Activated naive CD8-positive, alpha-beta T cell treated with anti-CD3 and anti-CD28 coated beads, Interleukin-2, amount 50 U/mL, for 16 hours (primary cell): ENCODE data around the gene RDX.
"Not testable (repeated sequence)": the region's sequence is repeated elsewhere in the genome, so short reads cannot be mapped to it uniquely, and the experiment has no call there.

Experiments
- DNase-seq: peaks from one replicate; pipeline ENCODE4 v3.0.0-alpha.2; 2020; ENCODE audit warnings: low read depth, low spot score

Gene RDX

GRCh38 chr11:110305169-110306018 is 9.0 kb upstream of the RDX start:
- no peak for DNase-seq

- DNase-seq: no peak
These were observed 7.0 kb upstream of the RDX start for GRCh38 chr11:110303414-110303826.

GRCh38 chr11:110301577-110301976 is 5.2 kb upstream of the RDX start:
- DNase-seq: no peak

GRCh38 chr11:110301032-110301431 is 4.6 kb upstream of the RDX start:
- no peak for DNase-seq

GRCh38 chr11:110299006-110299785 is 2.8 kb upstream of the RDX start:
- no peak for DNase-seq

- DNase-seq: no peak
These were observed 1.9 kb upstream of the RDX start for GRCh38 chr11:110298301-110298765.

- no peak for DNase-seq
These were observed 1.4 kb upstream of the RDX start for GRCh38 chr11:110297726-110298300.

GRCh38 chr11:110297076-110297725 is 787 bp upstream of the RDX start:
- no peak for DNase-seq

- no peak for DNase-seq
These were observed 736 bp downstream of the RDX start for GRCh38 chr11:110295531-110296225.

- DNase-seq: no peak
These were observed 1.3 kb downstream of the RDX start for GRCh38 chr11:110295086-110295485.

GRCh38 chr11:110294509-110294908 is 1.9 kb downstream of the RDX start:
- DNase-seq: no peak

- no peak for DNase-seq
These were observed 3.0 kb downstream of the RDX start for GRCh38 chr11:110293389-110293788.

GRCh38 chr11:110292146-110292545 is 4.3 kb downstream of the RDX start:
- DNase-seq: not testable (repeated sequence)

GRCh38 chr11:110290591-110291334 is 5.7 kb downstream of the RDX start:
- DNase-seq: no peak

GRCh38 chr11:110289472-110289871 is 6.9 kb downstream of the RDX start:
- DNase-seq: no peak

- no peak for DNase-seq
These were observed 8.9 kb downstream of the RDX start for GRCh38 chr11:110287537-110287936.

GRCh38 chr11:110286298-110287040 is 9.9 kb downstream of the RDX start:
- no peak for DNase-seq

- no peak for DNase-seq
These were observed 12.6 kb downstream of the RDX start for GRCh38 chr11:110283862-110284261.

- DNase-seq: not testable (repeated sequence)
These were observed 15.8 kb downstream of the RDX start for GRCh38 chr11:110280595-110280994.

- DNase-seq: no peak
These were observed 16.5 kb downstream of the RDX start for GRCh38 chr11:110279881-110280280.
